Measurements from ENCODE around the gene APBB2.

DNA sequence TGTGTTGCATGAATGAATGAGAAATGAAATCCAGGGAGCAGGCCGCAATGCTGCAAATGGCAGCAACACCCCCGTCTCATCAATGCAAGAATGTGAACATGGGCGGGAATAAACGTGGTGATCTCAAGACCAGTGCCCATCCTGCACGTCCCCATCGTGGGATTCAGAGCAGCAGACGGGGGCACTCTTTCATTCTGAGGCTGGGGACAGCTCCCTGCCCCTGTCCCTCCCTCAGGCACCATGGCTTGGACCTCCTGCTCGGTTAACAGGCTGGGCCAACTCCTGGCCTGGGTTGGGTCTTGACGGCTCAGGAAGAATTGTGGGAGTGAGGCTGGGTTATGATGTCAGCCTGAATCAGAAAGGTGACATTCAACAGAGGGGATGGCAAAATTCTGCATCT lies 385.7 kb downstream of the APBB2 start:
- TF ChIP-seq, protein P1, sequence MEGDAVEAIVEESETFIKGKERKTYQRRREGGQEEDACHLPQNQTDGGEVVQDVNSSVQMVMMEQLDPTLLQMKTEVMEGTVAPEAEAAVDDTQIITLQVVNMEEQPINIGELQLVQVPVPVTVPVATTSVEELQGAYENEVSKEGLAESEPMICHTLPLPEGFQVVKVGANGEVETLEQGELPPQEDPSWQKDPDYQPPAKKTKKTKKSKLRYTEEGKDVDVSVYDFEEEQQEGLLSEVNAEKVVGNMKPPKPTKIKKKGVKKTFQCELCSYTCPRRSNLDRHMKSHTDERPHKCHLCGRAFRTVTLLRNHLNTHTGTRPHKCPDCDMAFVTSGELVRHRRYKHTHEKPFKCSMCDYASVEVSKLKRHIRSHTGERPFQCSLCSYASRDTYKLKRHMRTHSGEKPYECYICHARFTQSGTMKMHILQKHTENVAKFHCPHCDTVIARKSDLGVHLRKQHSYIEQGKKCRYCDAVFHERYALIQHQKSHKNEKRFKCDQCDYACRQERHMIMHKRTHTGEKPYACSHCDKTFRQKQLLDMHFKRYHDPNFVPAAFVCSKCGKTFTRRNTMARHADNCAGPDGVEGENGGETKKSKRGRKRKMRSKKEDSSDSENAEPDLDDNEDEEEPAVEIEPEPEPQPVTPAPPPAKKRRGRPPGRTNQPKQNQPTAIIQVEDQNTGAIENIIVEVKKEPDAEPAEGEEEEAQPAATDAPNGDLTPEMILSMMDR (IDR thresholded peaks at IDR 0.05), result no peak
- no peak for TF ChIP-seq POLR2A (IDR thresholded peaks at IDR 0.05)
